GM12891 (cell line): Measurements from ENCODE around the gene ICOS.

Experiments used
- PAX5 ChIP-seq: IDR thresholded peaks from 2 replicates; pipeline ENCODE4 v1.6.1; 2011; ENCODE audit warnings: low read length, moderate library complexity, mild to moderate bottlenecking; ENCODE audit not compliant: insufficient read depth, severe bottlenecking
- POLR2A ChIP-seq: IDR thresholded peaks from 2 replicates; pipeline ENCODE4 v1.6.1; 2011; ENCODE audit warnings: low read depth, low read length, control low read depth
- POLR2AphosphoS5 ChIP-seq: IDR thresholded peaks from 2 replicates; pipeline ENCODE4 v1.6.1; 2011; ENCODE audit warnings: low read depth, low read length, control low read depth
- POU2F2 ChIP-seq: IDR thresholded peaks from 2 replicates; pipeline ENCODE4 v1.6.1; 2011; ENCODE audit warnings: low read depth, mild to moderate bottlenecking, control low read depth, low read length, moderate library complexity
- SPI1 ChIP-seq: IDR thresholded peaks from 2 replicates; pipeline ENCODE4 v1.6.1; 2011; ENCODE audit warnings: low read depth, low read length, control low read depth
- TAF1 ChIP-seq: IDR thresholded peaks from 2 replicates; pipeline ENCODE4 v1.6.1; 2011; ENCODE audit warnings: low read depth, low read length, control low read depth

DNA sequence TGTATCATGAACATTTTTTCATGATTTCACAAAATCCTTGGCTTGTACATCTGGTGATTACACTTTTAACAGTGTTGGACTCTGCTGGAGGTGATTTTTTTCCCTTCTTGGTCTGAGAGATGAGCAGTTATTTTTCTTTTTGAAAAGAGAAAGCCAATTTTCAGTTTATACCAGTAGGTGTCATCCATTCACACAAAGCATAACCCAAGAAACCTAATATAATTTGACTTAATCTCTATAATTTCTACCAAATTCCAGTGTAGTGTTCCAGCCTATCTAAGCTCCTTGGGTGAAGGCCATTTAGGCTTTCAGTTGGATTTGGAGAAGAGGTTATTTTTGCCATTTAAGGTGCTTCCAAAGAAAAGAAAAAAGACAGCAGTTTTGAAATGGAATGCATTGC, 7.7 kb upstream of the ICOS start:
- TF ChIP-seq POLR2AphosphoS5 (no peak), POLR2A (no peak), TAF1 (no peak), PAX5 (no peak), SPI1 (no peak), POU2F2 (no peak)
